GM18868 (cell line): ENCODE data around the gene APOL3.
"Not testable (repeated sequence)": the region's sequence is repeated elsewhere in the genome, so short reads cannot be mapped to it uniquely, and the experiment has no call there.

ENCODE experiments used
- ATAC-seq: cut with Tn5 transposase; IDR thresholded peaks from one replicate; pipeline ENCODE4 v1.9.1; 2021; ENCODE audit warnings: mild to moderate bottlenecking, moderate library complexity; ENCODE audit not compliant: unreplicated experiment

Gene APOL3

DNA sequence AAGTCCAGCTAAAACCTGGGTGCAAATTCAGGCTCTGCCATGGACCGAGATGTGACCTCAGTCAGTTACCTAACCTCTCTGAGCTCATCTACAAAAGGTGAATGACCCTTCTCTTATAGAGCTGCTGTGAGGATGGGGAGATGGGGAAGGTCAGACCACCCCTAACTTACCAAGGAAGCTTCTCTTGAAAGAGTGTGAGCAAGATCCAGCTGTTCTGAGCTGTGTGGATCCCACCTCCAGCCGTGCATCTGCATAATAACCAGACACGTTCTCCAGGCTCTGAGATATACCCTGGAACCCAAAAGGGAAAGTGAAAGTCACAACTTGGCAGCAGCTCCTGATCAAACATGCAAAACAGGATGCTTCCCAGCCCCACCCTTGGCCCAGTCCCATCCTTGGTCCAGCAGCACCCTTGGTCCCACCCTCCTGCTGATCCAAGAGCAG is at the start of gene APOL3:
Gene APOL3, minus strand, starts transcription at position 257 of the 444 bp plus-strand sequence. CDS start 11,700 bp downstream, outside the sequence.
- ATAC-seq = no peak

- ATAC-seq = no peak
Observed at GRCh38 chr22:36210224-36210623, 49.7 kb upstream of the APOL3 start.

- ATAC-seq = not testable (repeated sequence)
Observed at GRCh38 chr22:36209488-36209908, 48.9 kb upstream of the APOL3 start.

DNA sequence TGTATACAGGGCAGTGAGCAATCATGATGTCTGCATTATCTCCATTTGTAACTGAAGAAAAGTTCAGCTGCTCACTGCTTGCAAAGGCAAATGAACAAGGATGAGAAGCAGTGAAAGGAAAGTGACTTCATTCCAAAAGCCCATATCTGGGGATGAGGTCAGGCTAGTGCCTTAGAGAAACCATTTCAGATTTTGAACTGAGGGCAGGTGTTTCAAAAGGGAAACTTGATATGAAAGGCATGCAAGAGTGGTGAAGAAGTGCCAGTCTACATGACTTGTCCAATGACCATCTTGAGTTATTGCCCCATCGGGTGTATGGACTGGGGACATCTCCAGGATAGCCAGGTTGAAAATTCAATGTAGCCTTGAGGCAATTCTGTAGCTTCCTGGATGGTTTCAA is 48.4 kb upstream of the APOL3 start:
- ATAC-seq = no peak

- ATAC-seq = no peak
Observed at GRCh38 chr22:36208162-36208765, 47.7 kb upstream of the APOL3 start.

GRCh38 chr22:36206255-36206654 is 45.7 kb upstream of the APOL3 start:
- ATAC-seq = no peak

- ATAC-seq = not testable (repeated sequence)
Observed at GRCh38 chr22:36205573-36205972, 45.0 kb upstream of the APOL3 start.

DNA sequence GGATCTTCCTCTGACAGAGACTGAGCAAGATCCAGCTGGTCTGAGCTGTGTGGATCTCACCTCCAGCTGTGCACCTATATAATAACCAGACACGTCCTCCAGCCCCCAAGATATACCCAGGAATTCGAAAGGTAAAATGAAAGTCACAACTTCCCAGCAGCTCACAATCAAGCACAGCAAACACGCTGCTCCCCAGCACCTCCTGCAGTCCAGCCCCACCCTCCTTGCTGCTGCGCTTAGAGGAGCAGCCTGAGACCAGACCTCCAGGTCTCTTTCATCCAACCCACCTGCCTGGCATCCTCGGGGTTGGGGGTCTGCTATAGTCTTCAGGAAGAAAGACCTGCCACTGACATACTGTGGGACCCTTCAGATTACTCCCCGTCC is 44.1 kb upstream of the APOL3 start:
- ATAC-seq = no peak

DNA sequence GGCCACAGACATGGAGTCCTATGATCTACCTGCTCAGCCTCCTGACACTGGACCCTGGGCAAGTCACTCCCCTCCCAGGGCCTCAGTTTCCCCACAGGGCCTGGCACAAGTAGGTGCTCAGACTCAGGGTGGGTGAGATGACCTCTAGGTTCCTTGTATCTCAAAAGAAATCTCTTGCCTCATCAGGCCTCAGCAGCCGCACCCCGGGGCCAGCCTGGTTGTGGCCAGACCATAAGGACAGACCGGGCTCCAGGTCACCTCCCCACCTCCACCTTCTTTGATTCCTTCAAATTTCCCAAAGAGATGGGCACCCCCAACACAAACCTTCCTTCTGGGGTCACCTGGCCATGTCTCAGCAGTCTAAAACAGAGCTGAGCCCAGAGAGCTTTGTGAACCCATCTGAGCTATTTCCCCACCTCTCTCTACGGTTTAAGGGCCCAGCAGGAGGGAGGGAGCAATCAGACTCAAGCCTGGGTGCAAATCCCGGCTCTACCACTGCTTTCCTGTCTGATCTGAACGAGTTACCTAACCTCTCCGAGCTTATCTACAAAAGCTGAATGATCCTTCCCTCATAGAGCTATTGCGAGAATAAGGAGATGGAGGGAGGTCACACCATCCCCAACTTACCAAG is 43.6 kb upstream of the APOL3 start:
- ATAC-seq = no peak

DNA sequence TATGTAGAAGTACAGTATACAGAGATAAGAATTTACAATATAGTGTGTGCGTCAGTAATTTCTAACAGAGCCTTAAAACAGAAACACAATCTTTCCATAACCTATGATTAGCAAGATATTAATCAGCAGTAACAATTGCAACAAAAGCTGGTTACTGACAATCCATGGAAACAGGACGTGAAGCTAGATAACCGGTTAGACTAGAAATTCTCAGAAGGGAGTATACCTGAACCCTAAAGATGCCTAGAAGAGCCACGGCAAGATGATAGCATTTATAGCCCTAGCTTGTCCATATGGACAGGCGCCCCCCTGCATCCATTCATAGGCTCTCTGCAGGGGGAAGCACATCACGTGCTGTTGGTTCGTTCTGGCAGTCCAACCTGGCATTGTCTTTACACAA is 42.9 kb upstream of the APOL3 start:
- not testable (repeated sequence) for ATAC-seq

GRCh38 chr22:36202906-36203305 is 42.4 kb upstream of the APOL3 start:
- not testable (repeated sequence) for ATAC-seq

DNA sequence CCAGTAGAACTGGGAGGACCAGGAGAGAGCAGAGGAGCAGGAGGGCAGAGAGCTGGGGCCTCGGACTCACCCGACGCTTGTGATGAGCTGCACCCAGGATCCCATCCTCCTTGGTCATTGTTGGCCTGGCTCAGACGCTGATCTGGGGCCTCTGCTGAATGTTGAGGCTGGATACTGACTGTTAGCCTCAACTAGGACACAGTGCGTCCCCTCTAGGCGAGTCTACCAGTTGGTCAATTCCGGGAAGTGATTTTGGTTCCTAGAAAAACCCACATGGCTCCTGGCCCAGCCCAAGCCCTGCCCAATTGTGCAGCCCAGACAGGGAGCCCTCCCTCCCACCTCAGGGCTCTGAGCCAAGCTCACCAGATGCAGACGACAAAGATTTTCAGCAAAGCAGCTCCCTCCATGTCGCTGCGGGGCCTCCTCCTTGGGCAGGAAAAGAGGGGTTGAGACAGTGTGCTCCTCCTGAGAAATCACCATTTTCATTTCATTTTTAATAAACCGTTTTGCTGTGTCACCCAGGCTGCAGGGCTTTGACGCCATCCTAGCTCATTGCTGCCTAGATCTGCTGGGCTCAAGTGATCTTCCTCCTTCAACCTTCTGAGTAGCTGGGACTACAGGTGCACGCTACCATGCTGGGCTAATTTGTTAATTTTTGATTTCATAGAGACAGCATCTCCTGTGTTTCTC is 41.2 kb upstream of the APOL3 start, which contains the start of gene APOL4:
Gene APOL4, minus strand, starts transcription at position 180 of the 690 bp plus-strand sequence. Its CDS starts 75 bp downstream, at position 105.
- ATAC-seq = no peak

DNA sequence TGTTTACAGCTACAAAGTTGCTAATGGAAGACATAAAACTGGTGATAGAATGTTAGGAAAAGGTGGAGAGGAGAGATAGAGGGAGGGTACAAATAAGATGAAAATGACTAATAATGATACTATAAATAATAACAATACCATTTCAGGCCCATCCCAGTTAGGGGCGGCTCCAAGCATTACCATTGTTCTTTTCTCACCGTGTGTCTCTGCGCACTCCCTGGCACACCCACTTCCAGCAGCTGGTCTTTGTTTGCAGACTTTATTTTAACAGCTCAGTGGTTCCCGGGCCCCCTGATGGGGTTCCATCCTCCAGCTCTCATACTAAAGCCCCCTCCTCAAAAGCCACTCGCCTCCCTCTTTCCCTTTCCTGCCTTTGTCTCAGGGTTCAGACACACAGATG is 40.5 kb upstream of the APOL3 start:
- not testable (repeated sequence) for ATAC-seq

DNA sequence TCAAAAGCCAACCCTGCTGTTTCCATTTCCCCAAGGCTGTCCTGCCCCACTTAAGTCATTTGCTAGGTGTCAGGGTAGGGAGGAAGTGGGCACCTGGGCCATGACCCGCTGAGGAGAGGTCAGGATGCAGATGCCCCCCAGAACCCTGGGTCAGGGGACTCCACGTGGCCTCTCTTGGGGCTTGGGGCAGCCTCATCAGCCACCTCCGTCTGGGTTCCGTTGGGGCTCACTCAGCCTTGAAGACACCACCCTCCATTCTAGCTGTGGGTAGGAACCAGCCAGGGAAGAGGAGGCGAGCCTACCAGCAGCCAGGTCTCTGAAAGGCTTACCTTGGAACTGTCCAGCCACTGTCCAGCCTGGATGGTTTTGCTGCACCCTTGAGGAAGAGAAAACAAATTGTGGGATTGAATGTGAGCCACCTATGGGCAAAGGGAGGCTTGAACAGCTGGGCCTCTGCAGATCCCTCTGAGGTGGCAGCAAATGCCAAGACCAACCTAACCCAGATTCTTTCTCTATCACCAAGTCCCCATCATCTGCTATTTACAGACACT is 38.5 kb upstream of the APOL3 start:
- ATAC-seq = no peak

GRCh38 chr22:36198536-36198935 is 38.0 kb upstream of the APOL3 start:
- ATAC-seq = no peak

- no peak for ATAC-seq
Observed at GRCh38 chr22:36197514-36198146, 37.1 kb upstream of the APOL3 start.

DNA sequence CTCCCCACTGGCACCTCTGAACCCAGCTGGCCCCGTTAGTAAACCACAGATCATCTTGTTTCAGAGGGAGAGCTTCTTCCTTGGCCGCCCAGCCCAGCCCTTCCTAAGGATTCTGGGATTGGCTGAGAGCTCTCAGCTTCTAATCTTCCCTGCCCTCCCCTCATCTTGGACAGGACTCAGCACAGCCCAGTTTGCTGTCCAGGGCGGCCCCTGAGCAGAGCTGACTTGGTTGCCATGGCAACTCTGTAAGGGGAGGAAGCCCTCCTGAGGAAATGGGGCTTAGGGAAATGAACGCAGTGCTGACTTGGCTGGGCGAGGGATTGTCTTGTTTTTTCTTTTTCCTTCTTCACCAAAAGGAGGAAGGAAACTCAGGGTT is 36.5 kb upstream of the APOL3 start:
- ATAC-seq = no peak

DNA sequence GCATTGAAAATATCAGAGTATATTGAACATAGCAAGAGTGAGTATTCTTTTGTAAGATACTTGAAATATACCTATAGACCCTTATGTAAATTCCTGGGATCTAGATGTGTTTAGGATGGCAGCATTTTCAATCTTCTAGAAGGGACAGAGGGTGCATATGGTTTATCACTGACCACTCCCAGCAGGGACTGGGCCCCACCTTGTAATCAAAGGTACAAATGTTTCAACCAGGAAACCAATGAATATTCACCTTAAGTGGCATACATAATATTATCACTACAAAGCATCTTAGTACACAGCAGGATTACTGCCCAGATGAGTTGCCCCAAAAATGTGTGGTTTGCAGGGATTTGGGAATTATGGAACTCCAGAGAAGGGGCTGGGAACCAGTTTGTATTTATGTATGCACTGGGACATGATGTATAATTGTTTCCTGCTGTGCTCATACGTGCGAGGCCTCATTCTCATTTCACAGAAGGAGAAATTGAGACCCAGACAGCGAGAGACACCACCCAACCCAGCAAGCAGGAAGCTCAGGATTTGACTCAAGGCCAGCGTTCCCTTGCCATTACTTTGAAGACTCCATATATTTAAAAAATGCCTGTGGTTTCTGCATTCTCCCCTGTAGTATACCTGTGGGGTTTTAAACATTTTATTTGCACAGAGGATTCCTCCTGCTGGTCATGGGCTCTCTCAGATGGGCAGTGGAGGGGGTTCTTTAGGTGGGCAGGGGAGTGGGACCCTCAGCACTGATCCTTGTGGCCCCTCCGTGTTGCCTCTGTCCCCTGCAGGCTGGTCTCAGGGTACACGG is 35.9 kb upstream of the APOL3 start:
- ATAC-seq = no peak

DNA sequence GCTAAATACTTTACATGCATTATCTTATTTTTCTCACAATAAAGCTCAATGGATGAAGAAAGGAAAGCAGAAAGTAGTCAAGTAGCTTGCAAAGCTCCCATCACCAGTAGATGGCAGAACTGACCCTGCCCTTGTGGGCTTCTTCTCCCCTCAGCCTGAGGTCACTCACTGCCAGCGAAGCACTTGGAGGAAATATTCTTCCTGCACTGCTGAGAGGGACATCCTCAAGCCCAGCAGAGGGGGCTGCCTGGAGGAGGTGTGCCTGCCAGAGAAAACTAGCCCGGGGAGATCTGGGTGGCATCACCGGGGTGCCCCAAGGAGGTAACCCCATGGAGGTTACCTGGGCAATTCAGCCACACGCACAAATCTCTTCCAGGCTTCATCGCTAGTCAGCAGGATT is 34.4 kb upstream of the APOL3 start:
- no peak for ATAC-seq

DNA sequence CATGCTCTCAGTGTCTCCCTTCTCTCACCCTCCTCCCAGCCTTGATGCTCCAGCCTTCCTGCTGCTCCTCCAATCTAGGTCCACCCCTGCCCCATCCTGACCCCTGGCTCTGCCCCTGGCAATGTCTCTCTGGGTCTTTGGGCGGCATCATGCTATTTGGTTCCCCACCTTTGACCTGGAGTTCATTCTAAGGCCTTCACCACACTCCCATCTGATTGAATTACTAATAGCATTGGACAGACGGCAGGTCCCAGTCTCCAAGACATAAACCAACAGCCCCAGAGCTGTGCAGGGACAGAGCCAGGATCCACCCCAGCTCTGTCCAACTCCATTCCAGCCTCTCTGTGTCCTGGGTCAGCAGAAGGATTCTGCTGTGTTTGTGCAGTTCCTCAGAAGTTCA is 33.8 kb upstream of the APOL3 start:
- ATAC-seq = no peak
